PC-3 (cell line): ENCODE data around the gene HK1.

ENCODE experiments used
- EZH2 ChIP-seq: fragments of 300-600 bp; sonication (generic); IDR thresholded peaks from one replicate; pipeline ENCODE4 v1.6.1; 2017; ENCODE audit warnings: antibody characterized with exemption, mild to moderate bottlenecking, low read length; ENCODE audit not compliant: unreplicated experiment
- EZH2phosphoT487 ChIP-seq: fragments of 300-600 bp; sonication (generic); IDR thresholded peaks from 2 replicates; pipeline ENCODE4 v1.6.1; 2018; ENCODE audit warnings: mild to moderate bottlenecking, antibody characterized with exemption, low read length, borderline replicate concordance
- TF ChIP-seq, protein P1 (sequence below): fragments of 300-600 bp; sonication (generic); conservative IDR thresholded peaks from 2 replicates; pipeline ENCODE4 v1.5.1; 2017; ENCODE audit warnings: antibody characterized with exemption, low read depth, mild to moderate bottlenecking, low read length

DNA sequence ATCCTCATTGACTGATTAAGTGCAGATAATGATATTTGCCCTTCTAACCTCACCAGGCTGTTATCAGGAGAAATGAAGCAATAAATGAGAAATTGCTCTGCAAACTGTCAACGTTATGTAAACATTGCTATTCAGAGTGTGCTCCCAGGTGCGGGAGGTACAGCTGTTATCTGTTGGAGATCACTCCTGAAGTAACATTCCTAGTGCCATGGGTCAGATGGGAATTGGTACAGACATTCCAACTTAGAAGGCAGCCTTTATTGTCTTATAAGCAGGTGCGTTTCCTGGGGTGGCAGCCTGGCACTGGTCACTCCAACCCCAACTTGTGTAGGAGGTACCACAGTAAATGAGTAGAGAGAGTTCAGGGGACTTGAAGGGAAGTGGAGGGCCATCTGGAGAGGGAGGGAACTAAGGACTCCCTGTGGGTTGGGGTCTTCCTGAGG is 36.8 kb downstream of the HK1 start:
- TF ChIP-seq, protein P1, sequence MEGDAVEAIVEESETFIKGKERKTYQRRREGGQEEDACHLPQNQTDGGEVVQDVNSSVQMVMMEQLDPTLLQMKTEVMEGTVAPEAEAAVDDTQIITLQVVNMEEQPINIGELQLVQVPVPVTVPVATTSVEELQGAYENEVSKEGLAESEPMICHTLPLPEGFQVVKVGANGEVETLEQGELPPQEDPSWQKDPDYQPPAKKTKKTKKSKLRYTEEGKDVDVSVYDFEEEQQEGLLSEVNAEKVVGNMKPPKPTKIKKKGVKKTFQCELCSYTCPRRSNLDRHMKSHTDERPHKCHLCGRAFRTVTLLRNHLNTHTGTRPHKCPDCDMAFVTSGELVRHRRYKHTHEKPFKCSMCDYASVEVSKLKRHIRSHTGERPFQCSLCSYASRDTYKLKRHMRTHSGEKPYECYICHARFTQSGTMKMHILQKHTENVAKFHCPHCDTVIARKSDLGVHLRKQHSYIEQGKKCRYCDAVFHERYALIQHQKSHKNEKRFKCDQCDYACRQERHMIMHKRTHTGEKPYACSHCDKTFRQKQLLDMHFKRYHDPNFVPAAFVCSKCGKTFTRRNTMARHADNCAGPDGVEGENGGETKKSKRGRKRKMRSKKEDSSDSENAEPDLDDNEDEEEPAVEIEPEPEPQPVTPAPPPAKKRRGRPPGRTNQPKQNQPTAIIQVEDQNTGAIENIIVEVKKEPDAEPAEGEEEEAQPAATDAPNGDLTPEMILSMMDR: no peak
- TF ChIP-seq EZH2phosphoT487: no peak
- no peak for TF ChIP-seq EZH2
